K562 (cell line): ENCODE measurements around the gene STT3A. TPM values are rescaled to one million over a fixed set of nuclear protein-coding genes. Genes with fewer than 3 reads are reported as not detected.

Source experiments
- ARID1B ChIP-seq: fragments of 450-650 bp; IDR thresholded peaks from 2 replicates; pipeline ENCODE4 v1.6.1; 2016; ENCODE audit warnings: antibody characterized with exemption, mild to moderate bottlenecking, inconsistent platforms
- ASH1L ChIP-seq: fragments of 450-650 bp; IDR thresholded peaks from 2 replicates; pipeline ENCODE4 v1.6.1; 2018; ENCODE audit warnings: borderline replicate concordance, mild to moderate bottlenecking, low read depth; ENCODE audit not compliant: partially characterized antibody
- DIDO1 ChIP-seq: fragments of 450-650 bp; IDR thresholded peaks from 2 replicates; pipeline ENCODE4 v1.6.1; 2016; ENCODE audit warnings: low read depth, missing biosample characterization, missing genetic modification characterization
- FOSL1 ChIP-seq: fragments of 200-800 bp; sonication (Bioruptor generic); conservative IDR thresholded peaks from 2 replicates; pipeline ENCODE4 v1.6.1; 2016; ENCODE audit warnings: missing genetic modification characterization, missing compliant biosample characterization
- HCFC1 ChIP-seq: IDR thresholded peaks from 2 replicates; pipeline ENCODE4 v1.6.1; 2012; ENCODE audit warnings: low read depth, low read length, improper control_type of control experiment
- MNT ChIP-seq, 2 experiments: fragments of 450-650 bp; conservative IDR thresholded peaks; 2 replicates each; pipeline ENCODE4 v1.6.1; 2017; ENCODE audit warnings: mild to moderate bottlenecking in 2 of 2, moderate library complexity in 2 of 2
- MTA1 ChIP-seq: fragments of 450-650 bp; IDR thresholded peaks from 2 replicates; pipeline ENCODE4 v1.6.1; 2017; ENCODE audit warnings: borderline replicate concordance
- NFRKB ChIP-seq: fragments of 450-650 bp; IDR thresholded peaks from 2 replicates; pipeline ENCODE4 v1.6.1; 2016; ENCODE audit warnings: low read depth
- PHF8 ChIP-seq: fragments of 200-600 bp; sonication (generic); IDR thresholded peaks from 2 replicates; pipeline ENCODE4 v1.6.1; 2012; ENCODE audit warnings: mixed run types, mild to moderate bottlenecking, inconsistent platforms, low read length, moderate library complexity, borderline replicate concordance
- POLR2H ChIP-seq: IDR thresholded peaks from 2 replicates; pipeline ENCODE4 v1.6.1; 2016; ENCODE audit warnings: missing genetic modification characterization, low read depth, mild to moderate bottlenecking, control low read depth, missing compliant biosample characterization, moderate library complexity
- POLR3G ChIP-seq: IDR thresholded peaks from 2 replicates; pipeline ENCODE4 v1.6.1; 2011; ENCODE audit not compliant: insufficient read length, insufficient replicate concordance; ENCODE audit errors: extremely low read depth
- PTBP1 ChIP-seq: fragments of 200-400 bp; formaldehyde crosslinking; IDR thresholded peaks from 2 replicates; pipeline ENCODE4 v1.6.1; 2017; ENCODE audit warnings: low read depth, low read length
- SAP30 ChIP-seq: fragments of 200-600 bp; sonication (generic); IDR thresholded peaks from 2 replicates; pipeline ENCODE4 v1.6.1; 2012; ENCODE audit warnings: borderline replicate concordance, low read depth, mild to moderate bottlenecking, moderate library complexity, low read length, control low read depth, inconsistent platforms; ENCODE audit not compliant: insufficient read depth, poor library complexity, severe bottlenecking
- SETDB1 ChIP-seq: IDR thresholded peaks from one replicate; pipeline ENCODE4 v1.6.1; 2012; ENCODE audit warnings: low read length, control low read depth, inconsistent platforms
- SMAD1 ChIP-seq: fragments of 150-350 bp; IDR thresholded peaks from 2 replicates; pipeline ENCODE4 v1.6.1; 2014; ENCODE audit warnings: low read length, low read depth; ENCODE audit not compliant: partially characterized antibody
- SMARCC2 ChIP-seq: fragments of 450-650 bp; IDR thresholded peaks from 2 replicates; pipeline ENCODE4 v1.6.1; 2017; ENCODE audit warnings: antibody characterized with exemption, moderate library complexity, mild to moderate bottlenecking, low read depth
- SMARCE1 ChIP-seq: fragments of 450-650 bp; IDR thresholded peaks from 2 replicates; pipeline ENCODE4 v1.7.1; 2016; ENCODE audit warnings: mild to moderate bottlenecking
- TCF7 ChIP-seq: sonication (generic); IDR thresholded peaks from 2 replicates; pipeline ENCODE4 v1.6.1; 2016; ENCODE audit warnings: antibody characterized with exemption, borderline replicate concordance
- WHSC1 ChIP-seq: IDR thresholded peaks from one replicate; pipeline ENCODE4 v1.6.1; 2012; ENCODE audit warnings: low read length, control low read depth, inconsistent platforms
- ZFX ChIP-seq: sonication (generic); formaldehyde crosslinking; IDR thresholded peaks from 2 replicates; pipeline ENCODE4 v1.8.0; 2022; ENCODE audit warnings: mild to moderate bottlenecking, missing genetic modification reagents, moderate library complexity
- ZNF24 ChIP-seq: fragments of 450-650 bp; IDR thresholded peaks from 2 replicates; pipeline ENCODE4 v1.6.1; 2016
- ZNF316 ChIP-seq: fragments of 450-650 bp; IDR thresholded peaks from 2 replicates; pipeline ENCODE4 v1.6.1; 2016
- ZZZ3 ChIP-seq: fragments of 450-650 bp; IDR thresholded peaks from 2 replicates; pipeline ENCODE4 v1.6.1; 2016; ENCODE audit warnings: antibody characterized with exemption, mild to moderate bottlenecking, moderate library complexity
- polyA plus RNA-seq, 8 experiments: library from polyadenylated mRNA; depleted of rRNA in 4 of 8; stranded (reverse) in 5 of 8; unstranded in 3 of 8; fragments of >200 nt; fragmentation: Nextera tagmentation in 2 of 8; fragmentation: Illumina TruSeq in 1 of 8; extraction: Ambion mirVana in 2 of 8; extraction: Trizol in 1 of 8; gene quantifications; 2 replicates each; pipeline versions ENCODE4 v1.2.1 to v1.2.3, GENCODE V29; 2011 to 2014; ENCODE audit warnings: inconsistent platforms in 1 of 8, missing spikeins in 1 of 8
- total RNA-seq, 7 experiments: library from RNA; depleted of rRNA in 6 of 7; stranded (reverse); fragments of >200 nt in 6 of 7; fragmentation: Illumina TruSeq in 2 of 7; extraction: Trizol in 2 of 7; gene quantifications; 2 replicates each; pipeline versions ENCODE4 v1.2.1 to v1.2.3, GENCODE V29; 2011 to 2021; ENCODE audit warnings: low replicate concordance in 1 of 7
- TF ChIP-seq, protein P1 (sequence below): fragments of 250-450 bp; sonication (Bioruptor Pico); IDR thresholded peaks from 2 replicates; pipeline ENCODE4 v1.5.0; 2021
- TF ChIP-seq, protein P2 (sequence below): fragments of 150-350 bp; conservative IDR thresholded peaks from 2 replicates; pipeline ENCODE4 v1.6.1; 2014; ENCODE audit warnings: low read length

Gene STT3A
- total and polyA plus RNA-seq, 9 of the 15 experiments (the other 6 are each of a cell fraction or from before 2014, with no cell fraction given), result 70.7 to 330 (median 192) TPM

DNA sequence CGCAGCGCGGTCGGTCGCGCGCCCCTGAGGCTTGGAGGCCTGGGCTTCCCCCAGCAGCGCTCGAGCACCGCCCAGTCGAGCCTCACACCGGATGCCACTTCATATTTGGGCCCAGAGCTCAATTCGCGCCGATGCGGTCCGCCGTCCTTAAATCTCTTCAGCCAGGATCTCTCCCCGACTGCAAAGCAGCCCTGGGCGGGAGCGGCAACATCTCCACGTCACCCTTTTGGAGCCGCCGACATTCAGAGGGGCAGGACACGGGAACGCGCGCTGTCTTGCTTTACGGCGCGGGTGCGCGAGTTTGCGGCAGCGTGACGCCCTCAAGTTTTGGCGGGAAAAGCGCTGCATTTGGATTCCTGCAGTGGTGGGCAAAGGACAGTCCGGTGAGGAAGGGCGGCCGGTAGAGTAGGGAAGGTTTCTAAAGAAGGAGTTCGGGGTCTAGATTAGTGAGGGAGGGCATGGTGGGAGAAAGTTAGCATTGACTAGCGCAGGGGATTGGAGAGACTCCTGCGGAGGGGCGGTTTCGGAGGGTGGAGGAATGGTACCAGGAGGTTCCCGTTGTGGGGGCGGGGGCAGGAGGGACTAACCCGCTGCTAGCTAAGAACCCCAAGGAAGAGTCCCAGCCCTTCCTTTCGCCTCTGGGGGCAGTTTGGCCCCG is 33.1 kb downstream of the STT3A start (continued):
- TF ChIP-seq ARID1B (peak; percentile 62), TCF7 (peak; percentile 72; the same call in 1 of the 2 replicates), MTA1 (no peak), ZFX (CRISPR knock-in tag) (peak; percentile 98), ZZZ3 (peak; percentile 92), ZNF24 (0 out of 2 replicates have a peak, but pooled peaks have one; percentile 15), SAP30 (peak; percentile 65), POLR3G (no peak), NFRKB (peak; percentile 94), SMARCC2 (0 out of 2 replicates have a peak, but pooled peaks have one; percentile 7), HCFC1 (peak; percentile 56), ZNF316 (peak; percentile 50; the same call in 1 of the 2 replicates), SETDB1 (no peak), MNT (conservative IDR thresholded peaks at IDR 0.05) (peak; percentile 88 to 92), PHF8 (peak; percentile 93), PTBP1 (peak; percentile 58; the same call in 1 of the 2 replicates), DIDO1 (tag) (0 out of 2 replicates have a peak, but pooled peaks have one; percentile 41), SMAD1 (peak; percentile 79), ASH1L (peak; percentile 66), WHSC1 (no peak), POLR2H (tag) (peak; percentile 92), SMARCE1 (peak; percentile 12; the same call in 1 of the 2 replicates), FOSL1 (tag) (peak; percentile 28; the same call in 1 of the 2 replicates)
- TF ChIP-seq, protein P1, sequence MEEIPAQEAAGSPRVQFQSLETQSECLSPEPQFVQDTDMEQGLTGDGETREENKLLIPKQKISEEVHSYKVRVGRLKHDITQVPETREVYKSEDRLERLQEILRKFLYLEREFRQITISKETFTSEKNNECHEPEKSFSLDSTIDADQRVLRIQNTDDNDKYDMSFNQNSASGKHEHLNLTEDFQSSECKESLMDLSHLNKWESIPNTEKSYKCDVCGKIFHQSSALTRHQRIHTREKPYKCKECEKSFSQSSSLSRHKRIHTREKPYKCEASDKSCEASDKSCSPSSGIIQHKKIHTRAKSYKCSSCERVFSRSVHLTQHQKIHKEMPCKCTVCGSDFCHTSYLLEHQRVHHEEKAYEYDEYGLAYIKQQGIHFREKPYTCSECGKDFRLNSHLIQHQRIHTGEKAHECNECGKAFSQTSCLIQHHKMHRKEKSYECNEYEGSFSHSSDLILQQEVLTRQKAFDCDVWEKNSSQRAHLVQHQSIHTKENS (CRISPR knock-in tag), result no peak
- TF ChIP-seq, protein P2, sequence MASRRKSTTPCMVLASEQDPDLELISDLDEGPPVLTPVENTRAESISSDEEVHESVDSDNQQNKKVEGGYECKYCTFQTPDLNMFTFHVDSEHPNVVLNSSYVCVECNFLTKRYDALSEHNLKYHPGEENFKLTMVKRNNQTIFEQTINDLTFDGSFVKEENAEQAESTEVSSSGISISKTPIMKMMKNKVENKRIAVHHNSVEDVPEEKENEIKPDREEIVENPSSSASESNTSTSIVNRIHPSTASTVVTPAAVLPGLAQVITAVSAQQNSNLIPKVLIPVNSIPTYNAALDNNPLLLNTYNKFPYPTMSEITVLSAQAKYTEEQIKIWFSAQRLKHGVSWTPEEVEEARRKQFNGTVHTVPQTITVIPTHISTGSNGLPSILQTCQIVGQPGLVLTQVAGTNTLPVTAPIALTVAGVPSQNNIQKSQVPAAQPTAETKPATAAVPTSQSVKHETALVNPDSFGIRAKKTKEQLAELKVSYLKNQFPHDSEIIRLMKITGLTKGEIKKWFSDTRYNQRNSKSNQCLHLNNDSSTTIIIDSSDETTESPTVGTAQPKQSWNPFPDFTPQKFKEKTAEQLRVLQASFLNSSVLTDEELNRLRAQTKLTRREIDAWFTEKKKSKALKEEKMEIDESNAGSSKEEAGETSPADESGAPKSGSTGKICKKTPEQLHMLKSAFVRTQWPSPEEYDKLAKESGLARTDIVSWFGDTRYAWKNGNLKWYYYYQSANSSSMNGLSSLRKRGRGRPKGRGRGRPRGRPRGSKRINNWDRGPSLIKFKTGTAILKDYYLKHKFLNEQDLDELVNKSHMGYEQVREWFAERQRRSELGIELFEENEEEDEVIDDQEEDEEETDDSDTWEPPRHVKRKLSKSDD, result no peak
